ENCODE data around the gene ESPN.

- no peak for TF ChIP-seq CTCF (IDR thresholded peaks at IDR 0.05)
- TF ChIP-seq POLR2A (IDR thresholded peaks at IDR 0.05): no peak
These were observed 70.1 kb downstream of the ESPN start for GRCh38 chr1:6494627-6495026.

Data from esophagus squamous epithelium (tissue), 4 donors.